ENCODE results near the gene DPM2.
A peak's percentile ranks its signal among the peaks of the same experiment; 100 is the strongest.

Gene DPM2

DNA sequence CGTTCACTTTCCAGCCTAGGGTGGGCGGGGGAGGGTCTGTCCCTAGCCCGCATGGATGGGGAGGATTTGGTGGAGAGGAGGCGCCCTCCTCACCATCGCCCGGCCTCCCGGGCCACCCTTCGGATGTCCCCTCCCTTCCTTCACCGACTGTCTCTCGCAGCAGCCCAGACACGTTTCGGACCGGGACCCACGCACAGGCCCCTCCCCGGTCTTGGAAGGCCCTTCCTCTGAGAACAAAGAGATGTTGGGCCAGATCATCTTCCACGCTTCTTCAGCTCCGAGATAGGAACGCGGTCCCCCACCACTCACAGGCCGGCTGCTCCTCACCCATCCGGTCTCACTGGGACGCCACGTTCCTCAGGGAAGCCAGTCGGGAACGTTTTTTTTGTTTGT lies 640 bp upstream of the DPM2 start:
- peak overlapping the region; percentile 68 for H3K4me3 ChIP-seq (ENCODE audit: low read depth, low read length)
- CTCF ChIA-PET = interaction anchor here (1.2 to 14.3 kb wide), 4 partner anchors 18 to 187 kb away, joined by 3 to 226 read pairs (median 80); no protein-coding TSS in a partner anchor
- POLR2A ChIA-PET = interaction anchor here (0.7 kb wide), 1 partner anchor 180 kb away, joined by 3 read pairs; no protein-coding TSS in a partner anchor
- no peak for DNase-seq (ENCODE audit: low read depth, low spot score)
- TF ChIP-seq, protein P1, sequence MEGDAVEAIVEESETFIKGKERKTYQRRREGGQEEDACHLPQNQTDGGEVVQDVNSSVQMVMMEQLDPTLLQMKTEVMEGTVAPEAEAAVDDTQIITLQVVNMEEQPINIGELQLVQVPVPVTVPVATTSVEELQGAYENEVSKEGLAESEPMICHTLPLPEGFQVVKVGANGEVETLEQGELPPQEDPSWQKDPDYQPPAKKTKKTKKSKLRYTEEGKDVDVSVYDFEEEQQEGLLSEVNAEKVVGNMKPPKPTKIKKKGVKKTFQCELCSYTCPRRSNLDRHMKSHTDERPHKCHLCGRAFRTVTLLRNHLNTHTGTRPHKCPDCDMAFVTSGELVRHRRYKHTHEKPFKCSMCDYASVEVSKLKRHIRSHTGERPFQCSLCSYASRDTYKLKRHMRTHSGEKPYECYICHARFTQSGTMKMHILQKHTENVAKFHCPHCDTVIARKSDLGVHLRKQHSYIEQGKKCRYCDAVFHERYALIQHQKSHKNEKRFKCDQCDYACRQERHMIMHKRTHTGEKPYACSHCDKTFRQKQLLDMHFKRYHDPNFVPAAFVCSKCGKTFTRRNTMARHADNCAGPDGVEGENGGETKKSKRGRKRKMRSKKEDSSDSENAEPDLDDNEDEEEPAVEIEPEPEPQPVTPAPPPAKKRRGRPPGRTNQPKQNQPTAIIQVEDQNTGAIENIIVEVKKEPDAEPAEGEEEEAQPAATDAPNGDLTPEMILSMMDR (IDR thresholded peaks at IDR 0.05; ENCODE audit: insufficient read depth, low read length, missing control alignments) = no peak

DNA sequence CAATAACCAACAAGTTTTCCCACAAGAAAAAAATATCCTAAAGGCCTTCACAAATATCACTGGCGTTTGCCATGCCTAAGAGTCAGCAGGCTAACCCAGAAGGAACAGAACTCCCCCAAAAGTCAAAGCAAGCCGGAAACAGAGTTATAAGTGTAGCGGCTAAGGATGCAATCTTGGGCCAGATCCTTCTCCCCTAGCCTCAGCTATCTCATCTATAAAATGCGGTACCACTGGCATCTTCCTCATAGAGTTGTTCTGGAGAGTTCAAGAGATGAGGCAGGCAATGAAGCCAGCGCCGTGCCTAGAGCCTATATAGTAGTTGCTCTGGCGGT lies 632 bp downstream of the DPM2 start:
- peak overlapping the region; percentile 68 for H3K4me3 ChIP-seq (ENCODE audit: low read depth, low read length)
- DNase-seq (ENCODE audit: low read depth, low spot score) = no peak
- ChIA-PET CTCF (interaction anchor here (1.2 to 14.3 kb wide), 3 partner anchors 16 to 179 kb away, joined by 4 to 149 read pairs (median 10); no protein-coding TSS in a partner anchor), POLR2A (no interaction called here)
- TF ChIP-seq, protein P1 (IDR thresholded peaks at IDR 0.05; ENCODE audit: insufficient read depth, low read length, missing control alignments) = no peak

DNA sequence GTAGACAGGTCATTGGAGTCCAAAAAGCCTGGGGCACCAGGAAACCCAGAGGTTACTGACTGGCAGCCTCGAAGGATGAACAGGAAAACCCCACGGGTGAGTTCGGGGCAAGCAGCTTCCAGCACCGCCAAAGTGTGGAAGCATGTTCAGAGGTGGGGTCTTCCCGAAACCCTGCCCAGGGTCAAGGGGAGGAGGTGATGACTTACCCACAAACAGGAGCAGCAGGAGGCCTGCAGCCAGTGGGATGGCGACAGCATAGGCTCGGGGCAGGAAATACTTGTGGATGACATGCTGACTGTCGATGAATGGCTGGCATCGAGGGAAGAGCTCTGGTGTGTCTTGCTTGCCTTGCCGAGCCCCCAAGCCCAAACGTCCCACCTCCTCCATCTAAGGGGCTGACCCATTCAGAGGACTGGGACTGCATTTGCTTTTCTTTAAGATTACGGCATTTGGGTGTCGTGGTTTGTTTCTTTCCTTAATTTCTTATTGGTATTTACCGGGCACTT lies 1.3 kb downstream of the DPM2 start:
- no peak for DNase-seq (ENCODE audit: low read depth, low spot score)
- ChIA-PET CTCF (interaction anchor here (1.2 to 14.3 kb wide), 2 partner anchors 15 to 179 kb away, joined by 4 to 149 read pairs; no protein-coding TSS in a partner anchor), POLR2A (no interaction called here)
- TF ChIP-seq, protein P1 (IDR thresholded peaks at IDR 0.05; ENCODE audit: insufficient read depth, low read length, missing control alignments) = no peak
- peak overlapping the region; percentile 68 for H3K4me3 ChIP-seq (ENCODE audit: low read depth, low read length)

DNA sequence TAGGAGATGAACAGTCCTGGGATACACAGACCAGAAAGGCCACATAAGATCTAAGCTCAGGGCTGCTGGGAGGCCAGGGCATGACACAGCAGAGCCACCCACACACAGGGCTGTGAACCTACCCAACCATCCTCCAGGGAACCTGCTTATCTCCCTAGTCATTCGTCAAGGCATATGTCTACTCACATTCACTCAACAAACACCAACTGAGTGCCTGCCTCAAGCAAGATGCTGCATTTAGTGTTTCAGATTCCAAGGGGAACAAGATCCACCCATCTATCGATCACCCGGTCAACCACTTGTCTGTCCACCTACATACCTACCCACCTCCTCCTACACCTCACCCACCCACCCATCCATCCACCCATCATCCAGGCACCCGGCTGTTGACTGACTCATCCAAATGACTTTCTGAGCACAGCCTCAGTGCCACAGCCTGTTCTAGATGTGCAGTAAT lies 1.9 kb downstream of the DPM2 start:
- POLR2A ChIA-PET = no interaction called here
- TF ChIP-seq, protein P1 (IDR thresholded peaks at IDR 0.05; ENCODE audit: insufficient read depth, low read length, missing control alignments) = no peak
- DNase-seq (ENCODE audit: low read depth, low spot score) = no peak
- peak overlapping the region; percentile 12; the same call in 1 of the 2 replicates for H3K4me3 ChIP-seq (ENCODE audit: low read depth, low read length)
- CTCF ChIA-PET = interaction anchor here (4.4 to 14.3 kb wide), 3 partner anchors 7 to 180 kb away, joined by 23 to 149 read pairs (median 26); no protein-coding TSS in a partner anchor

DNA sequence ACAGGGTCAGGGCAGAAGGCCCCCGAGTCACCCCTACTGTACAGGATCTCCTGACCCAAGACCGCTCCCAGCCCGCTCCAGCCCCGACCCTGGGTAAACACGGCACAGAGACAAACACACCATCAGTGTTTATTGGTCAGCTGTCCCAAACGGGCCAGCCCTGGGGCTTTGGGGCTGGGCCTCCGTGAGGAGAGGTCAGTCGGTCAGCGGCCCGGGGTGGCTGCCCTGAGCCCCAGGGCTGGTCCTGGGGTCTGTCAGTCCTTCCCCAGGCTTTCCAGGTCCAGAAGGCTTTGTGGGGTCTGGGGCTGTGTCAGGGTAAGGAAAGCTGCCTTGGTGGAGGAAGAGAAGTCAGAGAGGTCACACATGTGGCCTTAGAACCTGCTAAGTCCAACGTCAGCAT lies 2.7 kb downstream of the DPM2 start:
- ChIA-PET CTCF (interaction anchor here (4.4 to 14.3 kb wide), 3 partner anchors 8 to 181 kb away, joined by 23 to 149 read pairs (median 26); no protein-coding TSS in a partner anchor), POLR2A (no interaction called here)
- TF ChIP-seq, protein P1 (IDR thresholded peaks at IDR 0.05; ENCODE audit: insufficient read depth, low read length, missing control alignments) = no peak
- DNase-seq (ENCODE audit: low read depth, low spot score) = no peak
- H3K4me3 ChIP-seq (ENCODE audit: low read depth, low read length) = no peak overlapping the region

DNA sequence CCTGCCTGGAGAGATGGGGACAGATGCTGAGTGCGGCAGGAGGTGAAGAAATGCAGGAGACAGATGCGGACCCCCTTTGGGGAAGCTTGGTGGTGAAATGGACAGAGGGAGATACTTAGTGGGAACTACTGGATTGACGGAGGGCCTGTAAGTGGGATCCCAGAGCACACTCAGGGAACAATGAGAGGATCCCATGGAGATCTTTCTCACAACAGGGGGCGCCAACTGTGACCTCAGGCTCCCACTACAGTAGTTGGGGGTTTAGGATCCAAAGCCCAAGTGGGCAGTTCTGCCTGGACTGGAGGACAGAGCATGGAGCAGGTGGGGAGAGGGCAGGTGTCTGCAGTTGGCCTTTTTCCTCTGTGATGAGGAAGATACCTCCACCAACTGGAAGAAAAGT lies 3.4 kb downstream of the DPM2 start:
- TF ChIP-seq, protein P1 (IDR thresholded peaks at IDR 0.05; ENCODE audit: insufficient read depth, low read length, missing control alignments) = no peak
- DNase-seq (ENCODE audit: low read depth, low spot score) = no peak
- no peak overlapping the region for H3K4me3 ChIP-seq (ENCODE audit: low read depth, low read length)
- POLR2A ChIA-PET = no interaction called here
- CTCF ChIA-PET = interaction anchor here (4.4 to 14.3 kb wide), 3 partner anchors 9 to 181 kb away, joined by 23 to 149 read pairs (median 26); no protein-coding TSS in a partner anchor
